Ishikawa (cell line): ENCODE results near the gene OSBPL6.

ENCODE experiments used
- CEBPB ChIP-seq: IDR thresholded peaks from 2 replicates; pipeline ENCODE4 v1.6.1; 2012
- CREB1 ChIP-seq: IDR thresholded peaks from 2 replicates; pipeline ENCODE4 v1.6.1; 2012; ENCODE audit warnings: low read depth
- EGR1 ChIP-seq: IDR thresholded peaks from 2 replicates; pipeline ENCODE4 v1.6.1; 2012
- EP300 ChIP-seq: IDR thresholded peaks from 2 replicates; pipeline ENCODE4 v1.6.1; 2012; ENCODE audit warnings: borderline replicate concordance
- FOXM1 ChIP-seq: IDR thresholded peaks from 2 replicates; pipeline ENCODE4 v1.6.1; 2012; ENCODE audit warnings: low read depth, borderline replicate concordance
- NFIC ChIP-seq: IDR thresholded peaks from 2 replicates; pipeline ENCODE4 v1.6.1; 2012
- RAD21 ChIP-seq: IDR thresholded peaks from 2 replicates; pipeline ENCODE4 v1.6.1; 2012; ENCODE audit warnings: low read depth
- TAF1 ChIP-seq: IDR thresholded peaks from 2 replicates; pipeline ENCODE4 v1.6.1; 2012; ENCODE audit warnings: low read depth, mild to moderate bottlenecking
- TCF12 ChIP-seq: IDR thresholded peaks from 2 replicates; pipeline ENCODE4 v1.6.1; 2012; ENCODE audit warnings: low read depth
- TEAD4 ChIP-seq: IDR thresholded peaks from 2 replicates; pipeline ENCODE4 v1.6.1; 2012
- YY1 ChIP-seq: IDR thresholded peaks from 2 replicates; pipeline ENCODE4 v1.6.1; 2012; ENCODE audit warnings: low read depth
- ZBTB7A ChIP-seq: IDR thresholded peaks from 2 replicates; pipeline ENCODE4 v1.6.1; 2012; ENCODE audit warnings: low read depth
- TF ChIP-seq, protein P1 (sequence below): IDR thresholded peaks from 2 replicates; pipeline ENCODE4 v1.6.1; 2012
- TF ChIP-seq, protein P2 (sequence below): IDR thresholded peaks from 2 replicates; pipeline ENCODE4 v1.6.1; 2012
- TF ChIP-seq, protein P3 (sequence below): IDR thresholded peaks from 2 replicates; pipeline ENCODE4 v1.6.1; 2012; ENCODE audit warnings: low read depth, mild to moderate bottlenecking

Gene OSBPL6

DNA sequence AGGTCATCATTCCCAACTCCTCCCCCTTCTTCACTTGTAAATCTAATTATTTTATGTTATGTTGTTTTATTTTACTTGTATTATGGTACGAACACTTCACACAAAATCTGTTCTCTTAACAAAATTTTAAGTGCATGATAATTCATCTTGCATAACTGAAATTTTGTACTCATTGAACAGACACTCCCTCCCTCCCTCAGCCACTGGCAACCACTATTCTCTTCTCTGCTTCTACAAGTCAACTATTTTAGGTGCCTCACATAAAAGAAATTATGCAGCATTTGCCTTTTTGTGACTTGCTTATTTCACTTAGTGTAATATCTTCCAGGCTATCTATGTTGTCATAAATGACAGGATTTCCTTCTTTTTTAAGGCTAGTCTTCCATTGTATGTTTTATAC lies 30.4 kb upstream of the OSBPL6 start:
- TF ChIP-seq ZBTB7A, result no peak
- no peak for TF ChIP-seq YY1

DNA sequence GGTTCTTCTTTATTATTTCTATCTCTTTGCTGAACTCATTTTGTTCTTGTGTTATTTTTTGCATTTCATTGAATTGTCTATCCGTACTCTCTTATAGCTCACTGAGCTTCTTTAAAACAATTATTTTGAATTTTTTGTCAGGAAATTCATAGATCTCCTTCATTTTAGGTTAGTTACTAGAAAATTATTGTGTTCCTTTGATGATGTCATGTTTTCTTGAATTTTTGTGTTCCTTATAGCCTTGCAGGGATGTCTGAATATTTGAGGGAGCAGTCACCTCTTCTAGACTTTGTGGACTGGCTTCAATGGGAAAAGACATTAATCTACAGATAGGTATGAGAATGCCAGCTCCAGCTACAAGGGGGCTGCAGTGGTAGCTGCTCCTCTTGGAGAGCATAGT lies 20.7 kb upstream of the OSBPL6 start:
- TF ChIP-seq FOXM1 (no peak), EP300 (no peak), ZBTB7A (no peak), CREB1 (no peak), CEBPB (no peak), YY1 (no peak), EGR1 (no peak), TCF12 (no peak), RAD21 (no peak), TAF1 (no peak), TEAD4 (no peak), NFIC (no peak)
- TF ChIP-seq, protein P1, sequence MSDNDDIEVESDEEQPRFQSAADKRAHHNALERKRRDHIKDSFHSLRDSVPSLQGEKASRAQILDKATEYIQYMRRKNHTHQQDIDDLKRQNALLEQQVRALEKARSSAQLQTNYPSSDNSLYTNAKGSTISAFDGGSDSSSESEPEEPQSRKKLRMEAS, result no peak
- TF ChIP-seq, protein P2, sequence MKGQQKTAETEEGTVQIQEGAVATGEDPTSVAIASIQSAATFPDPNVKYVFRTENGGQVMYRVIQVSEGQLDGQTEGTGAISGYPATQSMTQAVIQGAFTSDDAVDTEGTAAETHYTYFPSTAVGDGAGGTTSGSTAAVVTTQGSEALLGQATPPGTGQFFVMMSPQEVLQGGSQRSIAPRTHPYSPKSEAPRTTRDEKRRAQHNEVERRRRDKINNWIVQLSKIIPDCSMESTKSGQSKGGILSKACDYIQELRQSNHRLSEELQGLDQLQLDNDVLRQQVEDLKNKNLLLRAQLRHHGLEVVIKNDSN, result no peak
- TF ChIP-seq, protein P3, sequence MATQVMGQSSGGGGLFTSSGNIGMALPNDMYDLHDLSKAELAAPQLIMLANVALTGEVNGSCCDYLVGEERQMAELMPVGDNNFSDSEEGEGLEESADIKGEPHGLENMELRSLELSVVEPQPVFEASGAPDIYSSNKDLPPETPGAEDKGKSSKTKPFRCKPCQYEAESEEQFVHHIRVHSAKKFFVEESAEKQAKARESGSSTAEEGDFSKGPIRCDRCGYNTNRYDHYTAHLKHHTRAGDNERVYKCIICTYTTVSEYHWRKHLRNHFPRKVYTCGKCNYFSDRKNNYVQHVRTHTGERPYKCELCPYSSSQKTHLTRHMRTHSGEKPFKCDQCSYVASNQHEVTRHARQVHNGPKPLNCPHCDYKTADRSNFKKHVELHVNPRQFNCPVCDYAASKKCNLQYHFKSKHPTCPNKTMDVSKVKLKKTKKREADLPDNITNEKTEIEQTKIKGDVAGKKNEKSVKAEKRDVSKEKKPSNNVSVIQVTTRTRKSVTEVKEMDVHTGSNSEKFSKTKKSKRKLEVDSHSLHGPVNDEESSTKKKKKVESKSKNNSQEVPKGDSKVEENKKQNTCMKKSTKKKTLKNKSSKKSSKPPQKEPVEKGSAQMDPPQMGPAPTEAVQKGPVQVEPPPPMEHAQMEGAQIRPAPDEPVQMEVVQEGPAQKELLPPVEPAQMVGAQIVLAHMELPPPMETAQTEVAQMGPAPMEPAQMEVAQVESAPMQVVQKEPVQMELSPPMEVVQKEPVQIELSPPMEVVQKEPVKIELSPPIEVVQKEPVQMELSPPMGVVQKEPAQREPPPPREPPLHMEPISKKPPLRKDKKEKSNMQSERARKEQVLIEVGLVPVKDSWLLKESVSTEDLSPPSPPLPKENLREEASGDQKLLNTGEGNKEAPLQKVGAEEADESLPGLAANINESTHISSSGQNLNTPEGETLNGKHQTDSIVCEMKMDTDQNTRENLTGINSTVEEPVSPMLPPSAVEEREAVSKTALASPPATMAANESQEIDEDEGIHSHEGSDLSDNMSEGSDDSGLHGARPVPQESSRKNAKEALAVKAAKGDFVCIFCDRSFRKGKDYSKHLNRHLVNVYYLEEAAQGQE, result no peak

DNA sequence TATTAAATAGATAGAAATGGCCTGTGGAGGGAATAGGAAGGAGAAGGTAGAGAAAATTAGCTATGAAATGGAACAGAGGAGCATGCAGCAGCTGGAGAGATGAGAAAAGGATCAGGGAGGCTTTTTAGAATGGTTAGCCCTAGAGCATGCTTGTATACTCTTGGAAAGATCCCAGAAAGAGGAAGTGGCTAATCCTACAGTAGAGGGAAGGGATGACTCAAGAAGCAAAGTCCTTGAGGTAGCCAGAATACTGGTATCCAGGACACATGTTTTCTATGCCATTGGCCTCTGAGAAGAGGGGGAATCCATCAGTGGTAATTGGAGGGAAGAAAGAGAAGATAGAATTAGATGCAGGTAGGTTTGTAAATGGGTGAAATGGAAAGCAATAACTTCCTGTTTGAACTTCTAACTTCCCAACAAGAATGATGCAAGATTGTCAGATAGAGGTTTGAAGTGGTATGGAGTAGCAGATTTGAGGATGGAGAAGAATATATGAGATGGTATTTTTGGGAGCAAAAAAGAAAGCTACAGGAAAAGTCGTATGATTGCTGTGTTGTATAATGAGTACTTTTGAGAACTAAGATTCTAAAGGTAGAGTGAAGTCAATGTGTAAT lies 17.1 kb upstream of the OSBPL6 start:
- TF ChIP-seq, protein P2, result no peak
- no peak for TF ChIP-seq RAD21
- no peak for TF ChIP-seq TEAD4
- TF ChIP-seq YY1, result no peak
- no peak for TF ChIP-seq CREB1
- no peak for TF ChIP-seq NFIC
- no peak for TF ChIP-seq TAF1
- TF ChIP-seq, protein P1, result no peak
- no peak for TF ChIP-seq TCF12
- TF ChIP-seq, protein P3, result no peak
- TF ChIP-seq FOXM1, result no peak
- no peak for TF ChIP-seq EP300
- no peak for TF ChIP-seq ZBTB7A
- no peak for TF ChIP-seq EGR1
- no peak for TF ChIP-seq CEBPB

DNA sequence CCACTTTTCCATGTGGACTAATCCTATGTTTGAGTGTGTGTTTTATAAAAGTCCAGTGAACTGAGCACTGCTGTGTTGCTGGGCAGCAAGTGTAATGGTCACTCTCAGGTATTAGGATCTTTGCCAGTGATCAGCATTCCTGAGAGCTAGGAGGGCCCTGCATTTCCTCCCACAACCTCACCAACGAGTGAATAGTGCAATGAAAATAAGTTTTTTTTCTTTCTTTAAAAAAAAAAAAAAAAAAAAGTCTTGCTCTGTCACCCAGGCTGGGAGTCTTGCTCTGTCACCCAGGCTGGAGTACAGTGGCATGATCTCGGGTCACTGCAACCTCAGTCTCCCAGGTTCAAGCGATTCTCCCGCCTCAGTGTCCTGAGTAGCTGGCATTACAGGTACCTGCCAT lies 6.5 kb upstream of the OSBPL6 start:
- TF ChIP-seq, protein P2, result no peak
- no peak for TF ChIP-seq FOXM1
- no peak for TF ChIP-seq CEBPB
- TF ChIP-seq, protein P1, result no peak
- TF ChIP-seq CREB1, result no peak
- TF ChIP-seq, protein P3, result no peak
- no peak for TF ChIP-seq RAD21
- no peak for TF ChIP-seq YY1
- no peak for TF ChIP-seq EGR1
- TF ChIP-seq ZBTB7A, result no peak
